Chondrocyte (in vitro differentiated cells): ENCODE results near the gene TNRC6C. TPM values are rescaled to one million over a fixed set of nuclear protein-coding genes. Genes with fewer than 3 reads are reported as not detected.

Source experiments
- DNase-seq: peaks from one replicate; pipeline ENCODE4 v3.0.0; 2021; ENCODE audit warnings: mixed read lengths, low spot score
- H3K27ac Mint-ChIP-seq: one replicate; pipeline ENCODE4 v1.8.0; 2021; ENCODE audit warnings: mild to moderate bottlenecking, moderate library complexity, mixed read lengths; ENCODE audit not compliant: unreplicated experiment
- H3K27me3 Mint-ChIP-seq: 2 replicates; pipeline ENCODE4 v1.8.0; 2021; ENCODE audit warnings: low read depth, mixed read lengths
- H3K36me3 Mint-ChIP-seq: 2 replicates; pipeline ENCODE4 v1.8.0; 2021; ENCODE audit warnings: low read depth, mixed read lengths
- H3K4me1 Mint-ChIP-seq: 2 replicates; pipeline ENCODE4 v1.8.0; 2021; ENCODE audit warnings: low read depth, mild to moderate bottlenecking, mixed read lengths
- H3K4me3 Mint-ChIP-seq: one replicate; pipeline ENCODE4 v1.8.0; 2021; ENCODE audit warnings: mild to moderate bottlenecking, moderate library complexity, mixed read lengths; ENCODE audit not compliant: unreplicated experiment
- H3K9me3 Mint-ChIP-seq: 2 replicates; pipeline ENCODE4 v1.8.0; 2021; ENCODE audit warnings: low read depth, mixed read lengths
- CTCF ChIP-seq: fragments of 200-600 bp; sonication (generic); IDR thresholded peaks from 2 replicates; pipeline ENCODE4 v1.5.0; 2021; ENCODE audit warnings: antibody characterized with exemption, mild to moderate bottlenecking, moderate library complexity
- total RNA-seq: library from RNA; stranded (reverse); gene quantifications from 3 replicates; pipeline ENCODE4 v1.2.1, GENCODE V29; 2021

The TNRC6C gene
- total RNA-seq, 1 donor from 2014 or later, result 19.8 TPM

GRCh38 chr17:78045316-78045715 is 86.8 kb downstream of the TNRC6C start:
- Mint-ChIP-seq H3K36me3 (peaks cover 17% of the 10 kb centered on the region), H3K27me3 (no peaks in the 10 kb centered on the region), H3K4me3 (no peak overlapping the region), H3K27ac (no peak overlapping the region), H3K4me1 (peaks cover 6% of the 10 kb centered on the region), H3K9me3 (peaks cover 5% of the 10 kb centered on the region)
- DNase-seq, result no peak
- TF ChIP-seq CTCF, result no peak

GRCh38 chr17:78046923-78047322 is 88.4 kb downstream of the TNRC6C start:
- H3K36me3 Mint-ChIP-seq, result peaks cover 23% of the 10 kb centered on the region

DNA sequence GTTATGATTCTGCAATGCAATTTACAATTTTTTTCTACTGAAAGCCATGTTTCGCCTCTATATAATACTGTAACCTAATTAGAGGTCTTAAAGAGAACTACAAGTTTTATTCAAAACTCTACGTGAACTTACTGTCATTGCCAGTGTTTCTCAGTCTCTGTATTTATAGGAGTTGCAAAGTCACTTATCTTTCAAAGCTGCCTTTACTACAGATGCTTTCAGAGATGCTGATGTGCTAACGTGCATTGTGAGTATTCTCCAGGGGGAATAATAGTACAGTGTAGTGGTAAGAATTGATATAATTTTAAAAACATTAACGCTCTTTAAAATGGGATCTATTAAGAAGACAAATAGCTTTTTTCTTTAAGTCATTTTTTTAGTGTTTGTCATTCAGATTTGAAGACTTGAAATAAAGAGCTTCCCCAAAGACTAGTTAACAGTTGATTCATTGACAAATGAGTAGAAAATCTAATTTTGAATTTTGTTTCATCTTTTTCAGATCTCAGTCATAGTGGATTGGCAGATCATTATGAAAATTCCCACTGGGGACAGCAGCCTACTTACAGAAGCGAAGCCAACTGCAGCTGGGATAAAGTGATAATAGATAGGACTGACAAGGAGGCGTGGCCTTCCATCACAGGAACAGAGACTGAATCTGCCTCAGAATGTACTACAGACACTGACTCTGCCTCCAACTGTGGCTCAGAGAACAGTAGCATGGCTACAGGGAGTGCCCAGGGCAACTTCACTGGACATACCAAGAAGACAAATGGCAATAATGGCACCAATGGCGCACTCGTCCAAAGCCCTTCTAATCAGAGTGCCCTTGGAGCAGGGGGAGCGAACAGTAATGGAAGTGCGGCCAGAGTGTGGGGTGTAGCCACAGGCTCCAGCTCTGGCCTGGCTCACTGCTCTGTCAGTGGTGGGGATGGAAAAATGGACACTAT is 90.1 kb downstream of the TNRC6C start:
- H3K9me3 Mint-ChIP-seq, result peaks cover 5% of the 10 kb centered on the region
- H3K4me3 Mint-ChIP-seq, result no peak overlapping the region
- no peaks in the 10 kb centered on the region for H3K27me3 Mint-ChIP-seq
- H3K27ac Mint-ChIP-seq, result no peak overlapping the region
- no peak for TF ChIP-seq CTCF
- no peaks in the 10 kb centered on the region for H3K4me1 Mint-ChIP-seq
- peaks cover 26% of the 10 kb centered on the region for H3K36me3 Mint-ChIP-seq
- no peak for DNase-seq

More at GRCh38 chr17:78046923-78047322, 88.4 kb downstream of the TNRC6C start:
- Mint-ChIP-seq H3K4me1 (no peaks in the 10 kb centered on the region), H3K9me3 (peaks cover 5% of the 10 kb centered on the region), H3K27ac (no peak overlapping the region), H3K27me3 (no peaks in the 10 kb centered on the region), H3K4me3 (no peak overlapping the region)
- DNase-seq, result no peak
- no peak for TF ChIP-seq CTCF

DNA sequence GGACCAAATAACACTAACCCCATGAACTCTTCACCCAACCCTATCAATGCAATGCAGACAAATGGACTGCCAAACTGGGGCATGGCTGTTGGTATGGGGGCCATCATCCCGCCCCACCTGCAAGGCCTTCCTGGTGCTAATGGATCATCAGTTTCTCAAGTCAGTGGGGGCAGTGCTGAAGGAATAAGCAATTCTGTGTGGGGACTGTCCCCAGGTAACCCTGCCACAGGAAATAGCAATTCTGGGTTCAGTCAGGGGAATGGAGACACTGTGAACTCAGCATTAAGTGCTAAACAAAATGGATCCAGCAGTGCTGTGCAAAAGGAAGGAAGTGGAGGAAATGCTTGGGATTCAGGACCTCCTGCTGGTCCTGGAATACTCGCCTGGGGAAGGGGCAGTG is 91.1 kb downstream of the TNRC6C start:
- no peak for DNase-seq
- no peak for TF ChIP-seq CTCF
- Mint-ChIP-seq H3K36me3 (peaks cover 26% of the 10 kb centered on the region), H3K27ac (no peak overlapping the region), H3K27me3 (no peaks in the 10 kb centered on the region), H3K9me3 (peaks cover 5% of the 10 kb centered on the region), H3K4me1 (no peaks in the 10 kb centered on the region), H3K4me3 (no peak overlapping the region)

GRCh38 chr17:78051186-78051972 is 92.9 kb downstream of the TNRC6C start:
- Mint-ChIP-seq H3K9me3 (peaks cover 2% of the 10 kb centered on the region), H3K27ac (no peak overlapping the region), H3K36me3 (peaks cover 24% of the 10 kb centered on the region), H3K27me3 (no peaks in the 10 kb centered on the region), H3K4me3 (no peak overlapping the region), H3K4me1 (no peaks in the 10 kb centered on the region)
- no peak for TF ChIP-seq CTCF
- DNase-seq, result no peak
